ENCODE data around the gene MIPEP. TPM values are rescaled to one million over a fixed set of nuclear protein-coding genes. Genes with fewer than 3 reads are reported as not detected.

The MIPEP gene
- total and polyA plus RNA-seq, 9 of the 15 experiments (the other 6 are each of a cell fraction or from before 2014, with no cell fraction given), result 1.7 to 19.3 (median 13.1) TPM

- FAIRE-seq (no peak), DNase-seq (ENCODE audit: extremely low read depth in 1 of 4, low spot score in 3 of 4) (no peak), ATAC-seq (no peak)
- WGBS (ENCODE audit: insufficient coverage, low coverage, missing lambda C conversion rate), result 33% methylated on average over 2 of the region's 3 CpGs
- H3K27me3 ChIP-seq (ENCODE audit: control insufficient read depth in 2 of 2, insufficient read depth in 2 of 2, low read length in 2 of 2), result no peaks in the 10 kb centered on the region
- no peak overlapping the region for H2AFZ ChIP-seq (ENCODE audit: low read depth, low read length)
- H3K9ac ChIP-seq (ENCODE audit: insufficient read depth in 1 of 2, low read depth in 2 of 2, low read length in 2 of 2), result no peak overlapping the region
- CTCF ChIA-PET (ENCODE audit: low intra/inter-chr PET ratio), result no interaction called here
- H3K79me2 ChIP-seq (ENCODE audit: control insufficient read depth, insufficient read depth, low read length), result no peaks in the 10 kb centered on the region
- H3K4me3 ChIP-seq, result no peak overlapping the region
- H3K9me1 ChIP-seq (ENCODE audit: control insufficient read depth, insufficient read depth, low read length), result no peaks in the 10 kb centered on the region
- POLR2A ChIA-PET, result interaction anchor here (0.6 to 1.2 kb wide), 2 partner anchors 10 to 143 kb away, joined by 3 to 5 read pairs; no protein-coding TSS in a partner anchor
- H3K9me3 ChIP-seq (replicated peaks; ENCODE audit: control insufficient read depth, insufficient read depth, low read depth, low read length), result no peaks in the 10 kb centered on the region
- H3K36me3 ChIP-seq (ENCODE audit: control insufficient read depth, insufficient read depth, low read length), result no peaks in the 10 kb centered on the region
- no peaks in the 10 kb centered on the region for H3K4me1 ChIP-seq (replicated peaks in 1 of 2; ENCODE audit: control insufficient read depth in 2 of 2, insufficient read depth in 2 of 2, low read length in 2 of 2)
- BruUV-seq (replicated peaks), result no TSS peak
- no peaks in the 10 kb centered on the region for H4K20me1 ChIP-seq (replicated peaks; ENCODE audit: control insufficient read depth, insufficient read depth, low read length)
- intact Hi-C loops (cut with micrococcal nuclease), result no loop called here
- no peak overlapping the region for H3K4me2 ChIP-seq (ENCODE audit: insufficient read depth, low read length)
- H3K27ac ChIP-seq (ENCODE audit: extremely low read depth, low read depth, low read length), result no peak overlapping the region
- in situ Hi-C loops (cut with MboI), result no loop called here
- TF ChIP-seq VEZF1 (CRISPR knock-in tag; IDR thresholded peaks at IDR 0.05), result no peak
- TF ChIP-seq THRB (CRISPR knock-in tag; conservative IDR thresholded peaks at IDR 0.05), result no peak
- TF ChIP-seq POLR2B (IDR thresholded peaks at IDR 0.05; ENCODE audit: low read depth, partially characterized antibody), result no peak
- TF ChIP-seq ELF4 (CRISPR knock-in tag; IDR thresholded peaks at IDR 0.05), result no peak
- TF ChIP-seq ZNF75A (CRISPR knock-in tag; IDR thresholded peaks at IDR 0.05), result no peak
- no peak for TF ChIP-seq PHF21A (IDR thresholded peaks at IDR 0.05; ENCODE audit: borderline replicate concordance, low read depth)
- no peak for TF ChIP-seq RBBP5 (IDR thresholded peaks at IDR 0.05; ENCODE audit: borderline replicate concordance, insufficient read depth, low read length, poor library complexity, severe bottlenecking)
- TF ChIP-seq ZNF609 (CRISPR knock-in tag; IDR thresholded peaks at IDR 0.05; ENCODE audit: borderline replicate concordance), result no peak
- no peak for TF ChIP-seq XRCC4 (IDR thresholded peaks at IDR 0.05; ENCODE audit: extremely low read depth, insufficient read depth, insufficient read length)
- TF ChIP-seq EGR1 (conservative IDR thresholded peaks at IDR 0.05), result no peak
- no peak for TF ChIP-seq PBX2 (CRISPR knock-in tag; IDR thresholded peaks at IDR 0.05; ENCODE audit: low read depth)
- TF ChIP-seq PBX2 (tag; conservative IDR thresholded peaks at IDR 0.05; ENCODE audit: low read depth), result no peak
These were observed 64.8 kb downstream of the MIPEP start for GRCh38 chr13:23824371-23824770.

Data from K562 (cell line).